SW480 (cell line): ENCODE data around the gene CDC42SE2.

Source experiments
- DNase-seq: peaks from one replicate; pipeline ENCODE4 v3.0.0-alpha.2; 2016; ENCODE audit warnings: low spot score

CDC42SE2 gene

DNA sequence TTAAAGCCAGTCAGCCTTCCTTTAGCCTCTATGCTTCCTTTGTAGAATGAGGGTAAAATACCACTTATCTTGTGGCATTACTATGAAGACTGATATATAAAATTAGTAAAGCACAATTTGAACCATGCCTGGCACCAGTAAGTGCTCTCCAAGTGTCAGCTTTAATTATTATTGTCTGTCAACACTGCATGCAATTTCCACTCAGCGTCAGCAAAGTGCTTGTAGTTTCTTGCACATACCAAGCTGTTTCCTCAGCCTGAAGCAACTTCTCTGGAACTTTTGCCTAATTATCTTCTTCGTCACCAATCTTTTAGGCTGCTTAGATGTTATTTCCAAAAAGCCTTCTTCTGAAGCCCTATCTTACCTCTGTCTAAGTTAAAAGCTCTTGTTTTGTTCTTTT, 177.3 kb downstream of the CDC42SE2 start:
- DNase-seq, result no peak
